ENCODE measurements around the gene MAB21L2. TPM values are rescaled to one million over a fixed set of nuclear protein-coding genes. Genes with fewer than 3 reads are reported as not detected.

The MAB21L2 gene
- total RNA-seq, 2 donors from 2014 or later = not detected

GRCh38 chr4:150586162-150586810 lies 4.3 kb downstream of the MAB21L2 start:
- no peaks in the 10 kb centered on the region for H3K9me3 Mint-ChIP-seq
- no peak for ATAC-seq
- no peak overlapping the region for H3K27ac Mint-ChIP-seq
- peaks cover 22 to 42% of the 10 kb centered on the region in 2 donors for H3K36me3 Mint-ChIP-seq
- DNase-seq (ENCODE audit: low spot score in 2 of 2) = no peak

GRCh38 chr4:150588316-150588715 lies 6.4 kb downstream of the MAB21L2 start:
- Mint-ChIP-seq H3K36me3 (peaks cover 9 to 21% of the 10 kb centered on the region in 2 donors), H3K9me3 (no peaks in the 10 kb centered on the region), H3K27ac (no peak overlapping the region)
- no peak for DNase-seq (ENCODE audit: low spot score in 2 of 2)
- ATAC-seq = no peak

DNA sequence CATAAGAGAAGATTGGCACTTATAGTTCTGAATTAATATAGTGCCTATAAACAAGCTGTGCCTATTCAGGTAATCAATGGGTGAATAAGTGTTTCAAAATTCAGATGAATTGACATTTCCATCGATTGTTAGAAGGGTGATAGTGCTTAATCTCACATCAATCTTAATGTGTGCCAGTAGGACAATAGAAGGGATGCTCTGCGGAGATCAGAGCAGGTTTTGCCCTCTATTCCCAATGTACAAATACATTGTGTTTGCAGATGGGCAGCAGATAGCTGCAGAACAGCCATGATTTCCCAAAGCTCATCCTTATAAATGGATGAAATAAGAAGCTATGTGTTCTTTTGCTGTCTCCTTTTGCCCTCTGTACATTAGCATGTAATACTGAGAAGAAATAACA lies 7.2 kb downstream of the MAB21L2 start:
- no peaks in the 10 kb centered on the region for H3K9me3 Mint-ChIP-seq
- DNase-seq (ENCODE audit: low spot score in 2 of 2) = no peak
- no peak for ATAC-seq
- H3K27ac Mint-ChIP-seq = no peak overlapping the region
- H3K36me3 Mint-ChIP-seq = peaks cover under 1 to 14% of the 10 kb centered on the region in 2 donors

GRCh38 chr4:150590631-150591030 lies 8.7 kb downstream of the MAB21L2 start:
- Mint-ChIP-seq H3K27ac (no peak overlapping the region), H3K9me3 (no peaks in the 10 kb centered on the region), H3K36me3 (peaks cover 0 to 9% of the 10 kb centered on the region in 2 donors)
- no peak for ATAC-seq
- no peak for DNase-seq (ENCODE audit: low spot score in 2 of 2)

GRCh38 chr4:150591406-150591805 lies 9.5 kb downstream of the MAB21L2 start:
- no peak overlapping the region for H3K27ac Mint-ChIP-seq
- DNase-seq (ENCODE audit: low spot score in 2 of 2) (no peak), ATAC-seq (no peak)
- no peaks in the 10 kb centered on the region for H3K9me3 Mint-ChIP-seq
- H3K36me3 Mint-ChIP-seq = peaks cover 0 to 2% of the 10 kb centered on the region in 2 donors

GRCh38 chr4:150591904-150592303 lies 10.0 kb downstream of the MAB21L2 start:
- Mint-ChIP-seq H3K36me3 (no peaks in the 10 kb centered on the region), H3K9me3 (no peaks in the 10 kb centered on the region), H3K27ac (no peak overlapping the region)
- ATAC-seq (no peak), DNase-seq (ENCODE audit: low spot score in 2 of 2) (no peak)

GRCh38 chr4:150593996-150594395 lies 12.0 kb downstream of the MAB21L2 start:
- H3K27ac Mint-ChIP-seq = no peak overlapping the region
- ATAC-seq (no peak), DNase-seq (ENCODE audit: low spot score in 2 of 2) (no peak)
- no peaks in the 10 kb centered on the region for H3K9me3 Mint-ChIP-seq
- H3K36me3 Mint-ChIP-seq = no peaks in the 10 kb centered on the region

DNA sequence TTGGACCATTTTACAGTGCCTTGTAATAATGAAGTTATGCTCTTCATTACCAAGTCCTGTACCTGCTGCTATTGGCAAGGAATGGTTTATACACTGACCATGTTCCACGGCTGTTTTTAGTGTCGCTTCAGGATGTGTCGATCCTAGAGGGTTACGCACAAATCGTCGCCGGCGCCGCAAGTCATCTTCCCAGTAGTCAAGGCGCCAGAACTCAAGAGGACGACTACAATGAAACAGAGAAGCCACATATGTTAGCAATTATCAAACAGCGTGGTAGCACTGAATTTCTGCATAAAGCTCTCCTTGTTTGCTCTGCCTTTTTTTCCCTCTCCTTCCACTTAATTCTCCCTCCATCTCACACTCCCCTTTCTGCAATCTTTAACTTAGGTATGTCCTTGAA lies 17.0 kb downstream of the MAB21L2 start:
- no peak overlapping the region for H3K27ac Mint-ChIP-seq
- H3K9me3 Mint-ChIP-seq = no peaks in the 10 kb centered on the region
- no peaks in the 10 kb centered on the region for H3K36me3 Mint-ChIP-seq
- ATAC-seq (no peak), DNase-seq (ENCODE audit: low spot score in 2 of 2) (no peak)

- ATAC-seq = no peak
- Mint-ChIP-seq H3K36me3 (no peaks in the 10 kb centered on the region), H3K27ac (no peak overlapping the region), H3K9me3 (no peaks in the 10 kb centered on the region)
- no peak for DNase-seq (ENCODE audit: low spot score in 2 of 2)
Measured at GRCh38 chr4:150599547-150599946, 17.6 kb downstream of the MAB21L2 start.

DNA sequence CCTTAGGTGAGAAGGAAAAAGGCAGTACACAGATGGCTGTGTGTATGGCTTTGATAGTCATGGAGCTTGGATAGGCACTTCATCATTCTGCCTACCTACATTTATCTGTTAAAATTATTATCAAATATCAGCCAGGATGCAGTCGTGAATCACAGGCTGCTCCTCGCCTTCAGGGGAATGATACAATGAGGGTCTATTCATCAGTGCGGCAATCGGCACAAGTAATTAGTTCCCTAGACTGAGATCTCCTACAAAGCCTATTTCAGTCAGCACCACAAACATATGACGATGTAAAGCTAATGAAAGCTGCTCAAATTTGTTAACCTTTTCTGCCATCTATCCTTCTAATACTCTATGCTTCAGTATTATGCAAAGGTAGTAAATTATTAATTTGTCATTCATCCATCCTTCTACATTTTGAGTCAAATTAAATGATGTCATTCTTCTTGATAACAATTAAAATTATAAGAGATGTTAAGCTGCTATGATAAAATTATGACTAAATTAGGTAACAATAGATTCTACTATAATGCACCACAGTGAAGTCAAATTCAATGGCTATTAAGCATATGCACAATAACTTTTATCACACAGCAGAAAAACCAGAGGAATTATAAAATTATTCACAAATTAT lies 19.0 kb downstream of the MAB21L2 start:
- H3K27ac Mint-ChIP-seq = no peak overlapping the region
- ATAC-seq (no peak), DNase-seq (ENCODE audit: low spot score in 2 of 2) (no peak)
- no peaks in the 10 kb centered on the region for H3K9me3 Mint-ChIP-seq
- H3K36me3 Mint-ChIP-seq = no peaks in the 10 kb centered on the region

DNA sequence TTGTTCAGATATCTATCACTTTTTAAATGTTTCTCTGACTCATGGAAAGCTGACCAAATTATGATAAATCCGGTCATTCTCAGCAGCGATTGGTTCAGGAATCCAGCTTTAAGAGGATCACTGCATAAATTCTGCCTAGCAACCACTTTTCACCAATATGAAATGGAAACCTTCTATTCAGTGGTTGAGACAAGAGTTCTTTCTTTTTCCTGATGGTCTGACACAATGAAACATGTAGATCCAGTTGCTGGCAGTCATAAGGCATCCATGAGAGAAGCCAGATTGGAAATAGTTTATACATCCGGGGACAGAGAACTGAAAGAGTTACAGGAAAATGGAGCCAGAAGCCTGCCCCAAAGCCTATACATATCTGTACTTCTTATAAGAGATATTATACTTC lies 27.2 kb downstream of the MAB21L2 start:
- Mint-ChIP-seq H3K36me3 (no peaks in the 10 kb centered on the region), H3K9me3 (no peaks in the 10 kb centered on the region), H3K27ac (no peak overlapping the region)
- DNase-seq (ENCODE audit: low spot score in 2 of 2) = no peak
- ATAC-seq = no peak

GRCh38 chr4:150619042-150619441 lies 37.1 kb downstream of the MAB21L2 start:
- DNase-seq (ENCODE audit: low spot score in 2 of 2) = no peak
- no peak for ATAC-seq
- Mint-ChIP-seq H3K27ac (no peak overlapping the region), H3K9me3 (no peaks in the 10 kb centered on the region), H3K36me3 (peaks cover 0 to 15% of the 10 kb centered on the region in 2 donors)

DNA sequence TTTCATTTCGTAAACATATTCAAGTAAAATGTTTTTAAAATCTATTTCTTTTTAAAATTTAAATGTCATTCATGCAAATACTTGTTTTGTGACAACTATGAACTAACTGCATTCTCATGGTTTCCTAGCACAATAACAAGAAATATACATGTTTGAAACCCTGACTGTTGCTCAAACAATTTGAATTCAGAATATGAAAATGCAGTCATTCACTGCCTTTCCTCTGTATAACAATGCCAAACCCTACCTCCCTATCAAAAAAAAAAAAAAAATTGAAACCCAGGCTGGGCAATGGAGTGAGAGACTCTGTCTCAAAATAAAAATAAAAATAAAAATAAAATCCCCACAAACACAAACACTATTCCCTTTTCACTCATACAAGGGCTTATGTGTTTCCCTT lies 42.1 kb downstream of the MAB21L2 start:
- Mint-ChIP-seq H3K36me3 (peaks cover 0 to 9% of the 10 kb centered on the region in 2 donors), H3K9me3 (no peaks in the 10 kb centered on the region), H3K27ac (no peak overlapping the region)
- DNase-seq (ENCODE audit: low spot score in 2 of 2) (no peak), ATAC-seq (no peak)

DNA sequence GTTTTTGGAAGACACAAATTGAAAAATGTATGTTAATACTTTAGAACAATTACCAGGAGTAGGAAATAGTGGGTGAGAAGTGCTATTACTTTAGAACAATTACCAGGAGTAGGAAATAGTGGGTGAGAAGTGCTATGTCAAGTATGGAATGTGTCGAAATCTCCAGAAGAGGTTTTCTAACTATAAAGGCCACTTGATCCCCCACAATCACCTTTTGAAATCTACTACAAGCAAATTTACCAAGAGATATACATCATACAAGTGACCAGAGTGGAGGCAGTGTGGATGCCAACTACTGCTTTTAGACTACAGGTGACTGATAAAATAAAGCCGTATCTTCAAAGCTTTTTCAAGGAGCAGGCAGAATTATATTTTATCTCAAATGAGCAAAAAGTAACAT lies 43.1 kb downstream of the MAB21L2 start:
- DNase-seq (ENCODE audit: low spot score in 2 of 2) (no peak), ATAC-seq (no peak)
- H3K27ac Mint-ChIP-seq = no peak overlapping the region
- no peaks in the 10 kb centered on the region for H3K9me3 Mint-ChIP-seq
- H3K36me3 Mint-ChIP-seq = peaks cover 0 to 9% of the 10 kb centered on the region in 2 donors

DNA sequence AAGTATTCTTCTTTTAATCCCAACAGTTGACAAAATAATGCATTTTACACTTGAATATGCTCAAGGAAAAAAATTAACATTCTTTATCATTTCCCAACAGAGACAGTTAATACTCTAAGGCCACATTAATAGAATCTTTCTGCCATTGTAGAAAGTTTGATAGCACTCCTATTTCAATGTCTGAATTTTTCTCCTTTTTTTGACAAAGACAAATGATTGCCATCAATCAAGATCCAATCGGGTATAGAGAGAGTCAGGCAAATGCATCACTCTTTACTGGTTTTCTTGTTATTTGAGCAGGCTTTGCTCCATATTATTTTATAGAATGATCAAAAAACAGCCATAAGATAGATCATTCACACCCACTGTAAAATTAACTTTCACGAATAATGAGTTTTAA lies 46.1 kb downstream of the MAB21L2 start:
- DNase-seq (ENCODE audit: low spot score in 2 of 2) (no peak), ATAC-seq (no peak)
- Mint-ChIP-seq H3K9me3 (peaks cover 0 to 11% of the 10 kb centered on the region in 2 donors), H3K36me3 (peaks cover 0 to 14% of the 10 kb centered on the region in 2 donors), H3K27ac (no peak overlapping the region)

DNA sequence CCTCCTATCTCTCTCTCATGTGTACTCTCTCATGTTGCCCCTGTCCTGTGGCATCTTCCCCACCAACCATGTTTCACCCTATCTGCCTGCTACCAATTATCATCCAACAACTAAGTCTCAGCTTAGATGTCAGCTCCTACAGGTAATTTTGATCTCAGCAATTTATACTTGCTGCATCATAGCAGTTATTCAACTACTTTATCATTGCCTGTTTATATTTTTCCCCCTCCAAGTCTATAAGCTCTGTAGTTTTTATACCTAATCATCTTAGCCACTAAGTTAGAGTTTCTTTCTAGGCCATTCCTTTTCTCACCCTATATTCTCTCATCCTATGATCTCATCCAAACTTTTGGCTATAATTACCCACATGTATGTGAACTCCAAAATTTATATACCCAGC lies 50.7 kb downstream of the MAB21L2 start:
- DNase-seq (ENCODE audit: low spot score in 2 of 2) = no peak
- no peak overlapping the region for H3K27ac Mint-ChIP-seq

More for the DNA sequence above, 50.7 kb downstream of the MAB21L2 start:
- Mint-ChIP-seq H3K9me3 (peaks cover 17 to 28% of the 10 kb centered on the region in 2 donors), H3K36me3 (peaks cover 27 to 46% of the 10 kb centered on the region in 2 donors)
- ATAC-seq = no peak

Measured in activated naive CD4-positive, alpha-beta T cell treated with anti-CD3 and anti-CD28 coated beads, Interleukin-2, amount 50 U/mL, for 72 hours (primary cell).